HG03095 (cell line): ENCODE results near the gene SP7.

ENCODE experiments used
- ATAC-seq: cut with Tn5 transposase; IDR thresholded peaks from one replicate; pipeline ENCODE4 v1.9.1; 2021; ENCODE audit warnings: moderate library complexity; ENCODE audit not compliant: unreplicated experiment

SP7 gene

DNA sequence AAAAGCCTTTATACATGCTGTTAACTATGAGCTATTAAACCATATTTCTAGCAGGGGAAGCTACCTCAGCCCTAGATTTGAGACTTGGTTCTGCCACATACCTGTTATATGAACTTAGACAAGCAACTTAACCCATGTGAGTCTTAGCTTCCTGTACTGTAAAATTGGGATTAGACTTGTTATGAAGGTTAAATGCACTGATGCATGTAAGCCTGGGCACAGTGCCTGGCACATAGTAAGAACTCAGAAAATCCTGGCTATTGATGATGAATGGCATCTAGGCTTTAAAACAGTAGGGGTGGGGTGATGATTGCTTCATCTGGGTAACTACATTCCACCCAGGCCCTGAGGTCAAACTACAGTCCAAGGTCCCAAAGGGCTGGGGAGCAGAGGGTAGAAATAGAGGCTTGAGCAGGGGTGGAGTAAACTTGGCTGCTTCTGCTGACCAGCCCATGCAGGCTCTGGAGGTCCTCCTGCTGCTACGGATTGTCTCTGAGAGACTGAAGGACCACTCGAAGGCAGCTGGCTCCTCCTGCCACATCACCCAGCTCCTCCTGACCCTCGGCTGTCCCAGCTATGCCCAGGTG lies 56.8 kb downstream of the SP7 start:
- no peak for ATAC-seq

DNA sequence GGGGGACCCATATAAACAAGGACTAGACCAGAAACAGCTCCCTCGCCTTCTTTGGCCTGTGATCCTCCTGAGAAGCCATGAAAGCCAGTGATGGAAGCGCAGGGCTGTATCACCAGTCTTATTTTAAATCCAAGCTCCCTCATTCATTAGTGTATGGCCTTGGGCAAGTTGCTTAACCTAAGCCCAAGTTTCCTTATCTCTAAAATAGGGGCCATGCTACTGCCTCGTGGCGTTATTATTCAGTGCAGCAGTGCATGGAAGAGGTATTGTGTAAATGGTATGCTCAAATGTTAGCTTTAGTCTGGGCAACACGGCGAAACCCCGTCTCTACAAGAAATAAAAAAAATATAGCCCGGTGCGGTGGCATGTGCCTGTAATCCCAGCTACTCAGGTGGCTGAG lies 58.2 kb downstream of the SP7 start:
- no peak for ATAC-seq
